ENCODE measurements around the gene C2orf81. TPM values are rescaled to one million over a fixed set of nuclear protein-coding genes. Genes with fewer than 3 reads are reported as not detected.
A peak's percentile ranks its signal among the peaks of the same experiment; 100 is the strongest.

Gene C2orf81
- total RNA-seq, 1 donor from 2014 or later = 2.1 TPM

- H3K27ac Mint-ChIP-seq (ENCODE audit: unreplicated experiment) = peak overlapping the region; percentile 4
- H4K20me1 ChIP-seq (ENCODE audit: insufficient read depth, low read length) = peaks cover 76% of the 10 kb centered on the region
- FAIRE-seq (no peak), DNase-seq (ENCODE audit: low read depth) (no peak)
- H3K27ac ChIP-seq (ENCODE audit: low read depth, low read length) = no peak overlapping the region
- no peaks in the 10 kb centered on the region for H3K9me3 Mint-ChIP-seq (ENCODE audit: unreplicated experiment)
- peaks cover 9% of the 10 kb centered on the region for H3K4me1 ChIP-seq (ENCODE audit: insufficient read depth, low read length)
- H3K27me3 ChIP-seq (ENCODE audit: insufficient read depth, low read length) = no peaks in the 10 kb centered on the region
- peaks cover 37% of the 10 kb centered on the region for H3K36me3 Mint-ChIP-seq (ENCODE audit: low read depth, unreplicated experiment)
- TF ChIP-seq EZH2 (IDR thresholded peaks at IDR 0.05; ENCODE audit: insufficient read depth, low read length) (no peak), CTCF (IDR thresholded peaks at IDR 0.05; ENCODE audit: insufficient read depth, low read depth, low read length) (no peak)
- peak overlapping the region; percentile 37 for H3K4me3 ChIP-seq (ENCODE audit: insufficient read depth, low read depth, low read length)
- H3K4me1 Mint-ChIP-seq (ENCODE audit: low read depth, unreplicated experiment) = peaks cover 24% of the 10 kb centered on the region
- peak overlapping the region; percentile 76 for H3K4me3 Mint-ChIP-seq (ENCODE audit: unreplicated experiment)
- H3K79me2 ChIP-seq (ENCODE audit: insufficient read depth, low read length) = peaks cover 48% of the 10 kb centered on the region
- H3K27me3 Mint-ChIP-seq (ENCODE audit: low read depth, unreplicated experiment) = no peaks in the 10 kb centered on the region
- no peaks in the 10 kb centered on the region for H3K9me3 ChIP-seq (ENCODE audit: insufficient read depth, low read depth, low read length)
- H3K9ac ChIP-seq (ENCODE audit: low read length) = peak overlapping the region; percentile 57
- H3K4me2 ChIP-seq (ENCODE audit: low read length) = peak overlapping the region; percentile 84
- peaks cover 20% of the 10 kb centered on the region for H3K36me3 ChIP-seq (ENCODE audit: insufficient read depth, low read length)
- H2AFZ ChIP-seq (ENCODE audit: low read depth, low read length) = peak overlapping the region; percentile 7
Measured at GRCh38 chr2:74373985-74374384, 47.4 kb downstream of the C2orf81 start.

GRCh38 chr2:74373221-74373676, 48.2 kb downstream of the C2orf81 start:
- Mint-ChIP-seq H3K4me3 (ENCODE audit: unreplicated experiment) (peak overlapping the region; percentile 75), H3K27ac (ENCODE audit: unreplicated experiment) (no peak overlapping the region), H3K36me3 (ENCODE audit: low read depth, unreplicated experiment) (peaks cover 41% of the 10 kb centered on the region), H3K9me3 (ENCODE audit: unreplicated experiment) (no peaks in the 10 kb centered on the region), H3K4me1 (ENCODE audit: low read depth, unreplicated experiment) (peaks cover 18% of the 10 kb centered on the region), H3K27me3 (ENCODE audit: low read depth, unreplicated experiment) (no peaks in the 10 kb centered on the region)
- DNase-seq (ENCODE audit: low read depth) = no peak
- H3K27me3 ChIP-seq (ENCODE audit: insufficient read depth, low read length) = no peaks in the 10 kb centered on the region
- no peaks in the 10 kb centered on the region for H3K9me3 ChIP-seq (ENCODE audit: insufficient read depth, low read depth, low read length)
- no peak for FAIRE-seq
- H2AFZ ChIP-seq (ENCODE audit: low read depth, low read length) = no peak overlapping the region
- peaks cover 9% of the 10 kb centered on the region for H3K4me1 ChIP-seq (ENCODE audit: insufficient read depth, low read length)
- peaks cover 69% of the 10 kb centered on the region for H4K20me1 ChIP-seq (ENCODE audit: insufficient read depth, low read length)
- peaks cover 26% of the 10 kb centered on the region for H3K36me3 ChIP-seq (ENCODE audit: insufficient read depth, low read length)
- no peak overlapping the region for H3K9ac ChIP-seq (ENCODE audit: low read length)
- no peak overlapping the region for H3K4me2 ChIP-seq (ENCODE audit: low read length)
- no peak overlapping the region for H3K4me3 ChIP-seq (ENCODE audit: insufficient read depth, low read depth, low read length)
- TF ChIP-seq EZH2 (IDR thresholded peaks at IDR 0.05; ENCODE audit: insufficient read depth, low read length) = no peak
- TF ChIP-seq CTCF (IDR thresholded peaks at IDR 0.05; ENCODE audit: insufficient read depth, low read depth, low read length) = no peak
- H3K79me2 ChIP-seq (ENCODE audit: insufficient read depth, low read length) = peaks cover 41% of the 10 kb centered on the region
- H3K27ac ChIP-seq (ENCODE audit: low read depth, low read length) = no peak overlapping the region

GRCh38 chr2:74372674-74373073, 48.7 kb downstream of the C2orf81 start:
- Mint-ChIP-seq H3K27me3 (ENCODE audit: low read depth, unreplicated experiment) (no peaks in the 10 kb centered on the region), H3K36me3 (ENCODE audit: low read depth, unreplicated experiment) (peaks cover 38% of the 10 kb centered on the region), H3K9me3 (ENCODE audit: unreplicated experiment) (no peaks in the 10 kb centered on the region), H3K4me3 (ENCODE audit: unreplicated experiment) (no peak overlapping the region), H3K27ac (ENCODE audit: unreplicated experiment) (no peak overlapping the region), H3K4me1 (ENCODE audit: low read depth, unreplicated experiment) (peaks cover 18% of the 10 kb centered on the region)
- peaks cover 32% of the 10 kb centered on the region for H3K36me3 ChIP-seq (ENCODE audit: insufficient read depth, low read length)
- H4K20me1 ChIP-seq (ENCODE audit: insufficient read depth, low read length) = peaks cover 65% of the 10 kb centered on the region
- no peak overlapping the region for H3K9ac ChIP-seq (ENCODE audit: low read length)
- H3K27ac ChIP-seq (ENCODE audit: low read depth, low read length) = no peak overlapping the region
- DNase-seq (ENCODE audit: low read depth) (no peak), FAIRE-seq (no peak)
- no peak overlapping the region for H3K4me3 ChIP-seq (ENCODE audit: insufficient read depth, low read depth, low read length)
- H3K9me3 ChIP-seq (ENCODE audit: insufficient read depth, low read depth, low read length) = no peaks in the 10 kb centered on the region
- peaks cover 35% of the 10 kb centered on the region for H3K79me2 ChIP-seq (ENCODE audit: insufficient read depth, low read length)
- H3K4me2 ChIP-seq (ENCODE audit: low read length) = no peak overlapping the region
- H3K4me1 ChIP-seq (ENCODE audit: insufficient read depth, low read length) = peaks cover 9% of the 10 kb centered on the region
- TF ChIP-seq CTCF (IDR thresholded peaks at IDR 0.05; ENCODE audit: insufficient read depth, low read depth, low read length) (no peak), EZH2 (IDR thresholded peaks at IDR 0.05; ENCODE audit: insufficient read depth, low read length) (no peak)
- H2AFZ ChIP-seq (ENCODE audit: low read depth, low read length) = no peak overlapping the region
- H3K27me3 ChIP-seq (ENCODE audit: insufficient read depth, low read length) = no peaks in the 10 kb centered on the region
